Stimulated activated CD8-positive, alpha-beta memory T cell treated with anti-CD3 and anti-CD28 coated beads, Interleukin-15, amount 100 ng/mL, for 1 hour (primary cell): ENCODE measurements around the gene MEIOB.
"Not testable (repeated sequence)": the region's sequence is repeated elsewhere in the genome, so short reads cannot be mapped to it uniquely, and the experiment has no call there.

ENCODE experiments used
- DNase-seq: peaks from one replicate; pipeline ENCODE4 v3.0.0-alpha.2; 2020; ENCODE audit warnings: low read depth

The MEIOB gene

GRCh38 chr16:1906846-1907165 lies 34.8 kb upstream of the MEIOB start:
- DNase-seq: no peak

GRCh38 chr16:1906055-1906845 lies 34.3 kb upstream of the MEIOB start:
- no peak for DNase-seq

DNA sequence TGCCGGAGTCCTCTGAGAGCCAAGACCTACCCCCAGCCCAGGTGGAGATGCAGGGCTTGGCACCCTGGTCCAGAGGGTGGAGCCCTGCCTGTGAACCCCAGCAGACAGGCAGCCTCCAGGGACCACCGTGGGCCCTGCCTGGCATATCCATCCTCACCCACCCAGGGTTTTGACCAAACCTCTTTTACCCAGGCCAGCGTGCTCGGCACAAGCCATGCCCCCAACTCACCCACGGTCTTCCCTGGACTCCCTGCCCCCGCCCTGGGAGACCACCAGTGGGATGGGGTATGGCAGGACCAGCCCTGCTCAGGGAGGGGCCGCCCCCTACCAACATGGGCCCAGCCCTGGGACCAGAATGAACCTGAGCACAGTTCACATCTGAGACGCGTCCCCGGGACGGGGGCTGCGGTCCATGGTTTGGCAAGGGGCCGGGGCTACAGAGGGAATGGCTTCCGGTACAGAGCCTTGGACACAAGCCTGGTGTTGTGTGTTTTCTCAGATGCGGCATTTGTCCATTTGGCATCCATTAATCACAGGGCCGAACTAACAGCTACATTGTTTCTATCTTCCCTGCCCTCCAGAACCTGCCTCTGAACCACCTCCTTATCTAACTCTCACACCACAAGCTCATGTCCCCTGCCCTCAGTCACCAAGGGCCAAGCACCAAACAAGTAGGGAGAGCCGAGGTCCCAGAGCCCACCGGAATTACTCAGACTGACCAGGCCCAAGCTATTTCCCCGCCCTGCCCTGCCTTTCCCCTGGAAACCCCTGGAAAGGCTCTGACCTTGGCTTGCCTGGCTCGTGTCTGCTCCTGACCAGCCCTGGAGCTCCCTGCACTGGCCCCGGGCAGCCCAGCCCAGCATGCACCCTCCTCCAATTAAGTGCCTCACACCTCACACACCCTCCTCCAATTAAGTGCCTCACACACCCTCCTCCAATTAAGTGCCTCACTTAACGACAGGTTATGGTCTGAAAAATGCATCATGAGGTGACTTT lies 32.2 kb upstream of the MEIOB start:
- DNase-seq: no peak

GRCh38 chr16:1903220-1903574 lies 31.2 kb upstream of the MEIOB start:
- no peak for DNase-seq

- DNase-seq: no peak
Measured at GRCh38 chr16:1902547-1903219, 30.7 kb upstream of the MEIOB start.

DNA sequence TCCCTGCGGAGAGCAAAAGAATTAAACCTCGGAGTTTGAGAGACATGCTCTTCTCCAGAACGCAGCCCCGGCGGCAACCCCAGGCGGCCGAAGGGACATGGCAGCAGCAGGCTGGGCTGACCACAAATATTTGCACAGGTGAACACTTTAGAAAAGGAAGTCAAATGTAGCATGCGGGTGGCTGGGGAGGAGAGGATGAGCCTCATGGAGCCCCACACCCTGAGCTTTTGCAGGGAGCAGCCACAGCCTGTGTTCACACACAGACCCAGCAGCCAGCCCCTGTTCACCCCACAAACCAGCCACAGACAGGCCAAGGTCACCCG lies 28.4 kb upstream of the MEIOB start:
- DNase-seq: no peak

DNA sequence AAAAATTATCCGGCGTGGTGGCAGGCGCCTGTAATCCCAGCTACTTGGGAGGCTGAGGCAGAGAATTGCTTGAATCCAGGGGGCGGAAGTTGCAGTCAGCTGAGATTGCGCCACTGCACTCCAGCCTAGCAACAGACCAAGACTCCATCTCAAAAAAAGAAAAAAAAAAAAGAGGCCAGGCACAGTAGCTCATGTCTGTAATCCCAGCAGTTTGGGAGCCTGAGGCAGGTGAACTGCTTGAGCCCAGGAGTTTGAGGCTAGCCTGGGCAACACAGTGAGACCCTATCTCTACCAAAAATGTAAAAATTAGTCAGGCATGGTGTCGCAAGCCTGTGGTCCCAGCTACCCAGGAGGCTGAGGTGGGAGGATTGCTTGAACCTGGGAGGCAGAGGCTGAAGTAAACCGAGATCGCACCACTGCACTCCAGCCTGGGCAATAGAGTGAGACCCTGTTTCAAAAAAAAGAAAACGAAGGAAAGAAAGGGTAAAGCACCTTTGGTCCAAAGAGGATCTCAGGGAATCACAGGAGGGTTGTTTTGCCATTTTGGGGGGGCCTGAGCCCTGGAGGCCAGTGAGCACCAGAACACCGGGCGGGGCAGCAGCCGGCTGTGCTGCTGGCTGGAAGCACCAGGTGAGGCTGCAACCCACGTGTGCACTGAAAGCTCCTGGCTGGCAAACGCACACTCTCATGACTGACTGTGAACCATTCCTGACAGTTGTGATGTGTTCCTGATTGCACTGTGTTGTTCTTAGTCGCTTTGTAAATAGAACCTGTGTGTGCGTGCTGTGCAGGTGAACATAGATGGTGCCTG lies 27.9 kb upstream of the MEIOB start:
- no peak for DNase-seq

GRCh38 chr16:1897692-1898091 lies 25.7 kb upstream of the MEIOB start:
- DNase-seq: not testable (repeated sequence)

GRCh38 chr16:1895949-1896675 lies 24.1 kb upstream of the MEIOB start:
- no peak for DNase-seq

- DNase-seq: no peak
Measured at GRCh38 chr16:1895068-1895467, 23.1 kb upstream of the MEIOB start.

DNA sequence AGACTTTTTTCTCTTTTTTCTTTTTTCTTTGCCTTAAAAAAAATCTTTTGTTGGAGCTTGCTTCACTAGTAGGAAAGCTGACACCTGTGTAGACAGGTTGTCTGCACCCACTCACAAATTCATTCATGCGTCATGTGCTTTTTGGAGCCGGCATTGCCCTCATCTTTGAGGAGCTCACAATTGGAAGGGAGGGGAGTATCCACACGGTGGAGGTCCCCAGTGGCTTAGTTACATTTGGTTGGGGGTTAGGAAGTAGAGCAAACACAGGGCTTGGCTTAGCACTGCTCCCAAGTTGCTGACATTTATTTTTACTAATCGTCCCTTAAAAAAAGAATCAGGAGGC lies 18.7 kb upstream of the MEIOB start:
- DNase-seq: no peak

- no peak for DNase-seq
Measured at GRCh38 chr16:1890024-1890707, 18.2 kb upstream of the MEIOB start.

DNA sequence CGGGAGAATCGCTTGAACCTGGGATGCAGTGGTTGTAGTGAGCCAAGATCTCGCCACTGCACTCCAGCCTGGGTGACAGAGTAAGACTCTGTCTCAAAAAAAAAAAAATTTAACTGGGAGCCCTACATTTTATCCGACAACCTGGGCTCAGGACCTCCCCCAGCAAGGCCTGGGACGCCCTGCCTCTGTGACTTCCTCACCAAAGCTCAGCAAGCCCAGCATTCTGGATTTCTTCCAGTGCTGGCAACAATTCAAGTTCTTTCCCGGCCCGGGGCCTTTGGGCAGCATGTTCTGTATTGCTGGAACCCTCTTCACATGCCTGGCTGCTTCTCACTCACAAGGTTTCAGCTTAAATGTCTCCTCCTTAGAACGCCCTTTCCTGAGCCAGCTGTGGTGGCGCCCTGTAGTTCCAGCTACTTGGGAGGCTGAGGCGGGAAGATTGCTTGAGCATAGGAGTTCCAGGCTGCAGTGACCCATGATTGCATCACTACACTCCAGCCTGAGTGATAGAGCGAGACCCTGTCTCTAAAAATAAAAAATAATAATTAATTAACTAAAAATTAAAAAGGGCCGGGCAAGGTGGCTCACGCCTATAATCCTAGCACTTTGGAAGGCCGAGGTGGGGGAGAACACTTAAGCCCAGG lies 15.9 kb upstream of the MEIOB start:
- DNase-seq: no peak

GRCh38 chr16:1884889-1885288 lies 12.9 kb upstream of the MEIOB start:
- DNase-seq: no peak

DNA sequence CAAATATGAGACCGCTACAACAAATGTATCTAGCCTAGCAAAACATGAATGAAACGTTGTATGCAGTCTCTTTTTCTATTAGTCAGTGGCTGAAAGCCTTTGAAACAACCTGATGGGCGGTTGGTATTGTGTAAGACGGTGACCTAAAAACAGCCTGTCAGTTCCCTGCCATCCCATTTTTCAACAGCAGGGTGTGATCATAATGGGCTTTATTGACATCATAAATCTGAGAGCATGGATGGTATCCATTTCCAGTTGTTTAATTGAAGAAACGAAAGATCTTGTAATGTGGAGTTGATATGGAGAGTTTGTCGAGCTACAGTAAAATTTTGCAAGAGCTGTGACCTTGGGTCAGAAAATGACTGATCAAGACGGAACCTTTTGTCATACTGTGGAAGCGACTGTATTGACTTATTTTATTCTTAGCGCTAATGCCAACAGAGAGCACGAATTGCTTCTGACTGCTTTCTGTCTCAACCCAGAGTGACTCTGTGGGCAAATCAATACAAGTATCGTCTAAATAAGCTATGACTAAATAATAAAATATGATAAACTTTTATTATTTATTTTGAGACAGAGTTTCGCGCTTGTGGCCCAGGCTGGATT lies 12.3 kb upstream of the MEIOB start:
- DNase-seq: no peak

DNA sequence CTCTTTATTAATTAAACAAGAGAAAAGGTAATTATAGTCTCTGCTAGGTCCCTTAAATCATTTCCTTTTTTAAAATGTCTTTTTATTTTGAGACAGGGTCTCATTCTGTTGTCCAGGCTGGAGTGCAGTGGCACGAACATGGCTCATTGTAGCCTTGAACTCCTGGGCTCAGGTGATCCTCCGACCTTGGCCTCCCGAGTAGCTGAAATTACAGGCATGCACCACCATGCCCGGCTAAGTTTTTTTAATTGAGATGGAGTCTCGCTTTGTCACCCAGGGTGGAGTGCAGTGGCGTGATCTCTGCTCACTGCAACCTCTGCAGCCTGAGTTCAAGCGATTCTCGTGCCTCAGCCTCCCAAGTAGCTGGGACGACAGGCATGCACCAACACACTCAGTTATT lies 9.2 kb upstream of the MEIOB start:
- not testable (repeated sequence) for DNase-seq

DNA sequence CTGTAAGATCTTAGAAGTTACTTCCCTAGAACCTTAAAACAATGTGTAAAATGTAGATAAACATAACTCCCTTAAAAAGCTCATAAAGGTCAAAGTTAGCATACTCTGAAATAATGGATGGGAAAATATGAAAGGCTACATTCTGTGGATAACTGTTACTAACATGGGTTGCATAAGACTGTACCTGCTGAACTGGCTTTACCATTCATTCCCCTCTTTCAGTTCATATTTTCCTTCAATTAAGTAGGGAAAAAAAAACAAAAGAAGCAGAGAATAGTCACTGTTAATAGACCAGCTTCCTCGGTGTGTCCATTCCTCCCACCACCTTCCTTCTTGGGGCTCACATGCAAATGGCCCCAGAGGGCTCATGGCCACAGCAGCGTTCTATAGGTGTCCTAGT lies 7.5 kb upstream of the MEIOB start:
- DNase-seq: no peak

DNA sequence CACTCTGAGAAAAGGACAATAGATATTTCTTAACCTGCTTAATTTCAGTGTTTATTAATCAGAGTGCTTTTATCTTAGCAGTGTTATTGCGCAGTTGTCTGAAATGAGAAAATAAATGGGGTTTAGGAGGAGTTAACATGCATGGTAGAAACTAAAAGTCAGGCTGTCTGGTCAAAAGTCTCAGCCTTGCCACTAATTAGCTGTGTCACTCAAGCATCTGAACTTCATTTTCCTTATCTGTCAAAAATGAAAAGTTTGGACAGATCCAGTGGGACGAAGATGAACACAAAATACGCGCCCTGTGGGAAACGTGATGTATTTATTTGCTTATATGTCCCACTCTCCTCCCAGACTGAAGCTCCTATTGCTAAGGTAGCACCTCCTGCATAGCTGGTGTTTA lies 6.3 kb upstream of the MEIOB start:
- no peak for DNase-seq

DNA sequence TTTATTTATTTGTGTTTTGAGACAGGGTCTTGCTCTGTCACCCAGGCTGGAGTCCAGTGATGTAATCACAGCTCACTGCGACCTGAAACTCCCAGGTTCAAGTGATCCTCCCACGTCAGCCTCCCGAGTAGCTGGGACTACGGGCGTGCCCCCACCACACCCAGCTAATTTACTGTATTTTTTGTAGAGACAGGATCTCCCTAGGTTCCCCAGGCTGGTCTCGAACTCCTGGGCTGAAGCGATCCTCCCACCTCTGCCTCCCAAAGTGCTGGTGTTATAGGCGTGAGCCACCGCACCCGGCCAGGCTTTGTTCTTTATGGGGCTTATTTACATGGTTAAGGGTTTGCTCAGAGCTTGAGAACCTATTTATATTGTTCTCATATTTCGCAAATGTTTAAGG lies 5.8 kb upstream of the MEIOB start:
- no peak for DNase-seq

DNA sequence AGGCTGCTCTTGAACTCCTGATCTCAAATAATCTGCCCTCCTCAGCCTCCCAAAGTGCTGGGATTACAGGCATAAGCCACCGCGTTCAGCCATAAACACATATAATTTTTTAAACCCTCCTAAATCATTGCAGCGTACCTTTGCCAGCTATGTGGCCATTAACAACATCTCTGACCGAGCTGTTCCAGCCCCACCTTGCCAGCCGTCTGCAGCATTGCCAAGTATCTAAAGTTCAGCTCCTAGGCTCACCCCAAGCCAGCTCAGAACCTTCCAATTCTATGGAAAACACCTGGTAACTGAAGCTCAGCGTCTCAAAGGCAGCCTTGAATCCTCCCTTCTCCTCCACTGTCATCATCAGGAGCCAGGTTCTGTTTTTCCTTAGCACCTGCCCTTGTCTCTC lies 5.1 kb upstream of the MEIOB start:
- no peak for DNase-seq
